ENCODE results near the gene ACSF2.

GRCh38 chr17:50498021-50498874, 72.2 kb downstream of the ACSF2 start:
- TF ChIP-seq EZH2 (optimal IDR thresholded peaks at IDR 0.05; ENCODE audit: low read depth, low read length) (no peak), CTCF (IDR thresholded peaks at IDR 0.05; ENCODE audit: low read length) (no peak)
